ENCODE data around the gene KDM4C. TPM values are rescaled to one million over a fixed set of nuclear protein-coding genes. Genes with fewer than 3 reads are reported as not detected.
"Not testable (repeated sequence)": the region's sequence is repeated elsewhere in the genome, so short reads cannot be mapped to it uniquely, and the experiment has no call there.

Gene KDM4C
- total RNA-seq, 2 experiments from 2014 or later, result 51.5 to 60.3 TPM

- DNase-seq (ENCODE audit: low spot score), result no peak
- CTCF ChIA-PET (ENCODE audit: unreplicated experiment), result no interaction called here
- TF ChIP-seq EZH2phosphoT487 (IDR thresholded peaks at IDR 0.05; ENCODE audit: borderline replicate concordance, low read depth, low read length) (no peak), CTCF (conservative IDR thresholded peaks at IDR 0.05; ENCODE audit: low read length) (no peak)
- Histone ChIP-seq H2AFZ (ENCODE audit: low read length) (no peak overlapping the region), H3K9me3 (ENCODE audit: low read length) (no peaks in the 10 kb centered on the region), H3K9me2 (ENCODE audit: insufficient read depth, low read length) (no peaks in the 10 kb centered on the region), H3K36me3 (ENCODE audit: insufficient read depth, low read length) (no peaks in the 10 kb centered on the region), H3K27ac (ENCODE audit: low read depth, low read length, poor library complexity, severe bottlenecking) (no peak overlapping the region), H4K20me1 (ENCODE audit: insufficient read depth, low read length) (no peaks in the 10 kb centered on the region), H3K4me1 (ENCODE audit: insufficient read depth, low read length, poor library complexity, severe bottlenecking) (no peaks in the 10 kb centered on the region), H3K79me2 (ENCODE audit: insufficient read depth, low read depth, low read length) (no peaks in the 10 kb centered on the region), H3K4me2 (ENCODE audit: low read length) (no peak overlapping the region), H3K4me3 (ENCODE audit: low read depth, low read length, poor library complexity, severe bottlenecking) (no peak overlapping the region)
- BruUV-seq (replicated peaks), result no TSS peak
- POLR2A ChIA-PET, result interaction anchor here (0.6 to 0.9 kb wide), 3 partner anchors 9 to 79 kb away, joined by 3 read pairs; no protein-coding TSS in a partner anchor
- intact Hi-C loops (cut with micrococcal nuclease; ENCODE audit: unreplicated experiment), result no loop called here
These were observed 188.9 kb downstream of the KDM4C start for GRCh38 chr9:6946583-6947166.

GRCh38 chr9:6948921-6949320 lies 191.1 kb downstream of the KDM4C start:
- CTCF ChIA-PET (ENCODE audit: unreplicated experiment); POLR2A ChIA-PET; H3K4me2 ChIP-seq (ENCODE audit: low read length): not testable (repeated sequence)

GRCh38 chr9:6955251-6955921 lies 197.6 kb downstream of the KDM4C start:
- TF ChIP-seq EZH2phosphoT487 (IDR thresholded peaks at IDR 0.05; ENCODE audit: borderline replicate concordance, low read depth, low read length) (no peak), CTCF (conservative IDR thresholded peaks at IDR 0.05; ENCODE audit: low read length) (no peak)
- no peak overlapping the region for H3K27ac ChIP-seq (ENCODE audit: low read depth, low read length, poor library complexity, severe bottlenecking)
- H3K36me3 ChIP-seq (ENCODE audit: insufficient read depth, low read length), result no peaks in the 10 kb centered on the region
- H3K9me3 ChIP-seq (ENCODE audit: low read length), result no peaks in the 10 kb centered on the region
- peak; percentile 19 for DNase-seq (ENCODE audit: low spot score)
- H4K20me1 ChIP-seq (ENCODE audit: insufficient read depth, low read length), result no peaks in the 10 kb centered on the region; the same call in 1 of the 2 replicates
- no peak overlapping the region for H3K4me3 ChIP-seq (ENCODE audit: low read depth, low read length, poor library complexity, severe bottlenecking)
- CTCF ChIA-PET (ENCODE audit: unreplicated experiment), result no interaction called here
- peak overlapping the region; percentile 38 for H3K4me2 ChIP-seq (ENCODE audit: low read length)
- H3K79me2 ChIP-seq (ENCODE audit: insufficient read depth, low read depth, low read length), result no peaks in the 10 kb centered on the region
- POLR2A ChIA-PET, result interaction anchor here (0.6 kb wide), 2 partner anchors 8 to 525 kb away, joined by 3 read pairs; no protein-coding TSS in a partner anchor
- intact Hi-C loops (cut with micrococcal nuclease; ENCODE audit: unreplicated experiment), result no loop called here
- no TSS peak for BruUV-seq (replicated peaks)
- H2AFZ ChIP-seq (ENCODE audit: low read length), result no peak overlapping the region
- peaks cover 16% of the 10 kb centered on the region for H3K4me1 ChIP-seq (ENCODE audit: insufficient read depth, low read length, poor library complexity, severe bottlenecking)
- H3K9me2 ChIP-seq (ENCODE audit: insufficient read depth, low read length), result no peaks in the 10 kb centered on the region

More at GRCh38 chr9:6948921-6949320, 191.1 kb downstream of the KDM4C start:
- H3K9me2 ChIP-seq (ENCODE audit: insufficient read depth, low read length); intact Hi-C loops (cut with micrococcal nuclease; ENCODE audit: unreplicated experiment); H3K36me3 ChIP-seq (ENCODE audit: insufficient read depth, low read length); H4K20me1 ChIP-seq (ENCODE audit: insufficient read depth, low read length); H2AFZ ChIP-seq (ENCODE audit: low read length); BruUV-seq (replicated peaks); H3K79me2 ChIP-seq (ENCODE audit: insufficient read depth, low read depth, low read length); H3K9me3 ChIP-seq (ENCODE audit: low read length); DNase-seq (ENCODE audit: low spot score); H3K4me3 ChIP-seq (ENCODE audit: low read depth, low read length, poor library complexity, severe bottlenecking); H3K27ac ChIP-seq (ENCODE audit: low read depth, low read length, poor library complexity, severe bottlenecking); H3K4me1 ChIP-seq (ENCODE audit: insufficient read depth, low read length, poor library complexity, severe bottlenecking): not testable (repeated sequence)
